Central memory CD8-positive, alpha-beta T cell (primary cell): ENCODE measurements around the gene MLPH.

Experiments used
- ATAC-seq: fragments of 150-1000 bp; cut with Tn5 transposase; replicated peaks from 2 replicates; pipeline ENCODE4 v1.10.0; 2022; ENCODE audit warnings: mild to moderate bottlenecking, moderate FRiP score, moderate number of reproducible peaks; ENCODE audit not compliant: poor library complexity, severe bottlenecking; ENCODE audit errors: extremely low read depth
- DNase-seq, 2 donors: peaks; one replicate each; pipeline ENCODE4 v3.0.0; 2021; ENCODE audit warnings: low spot score in 2 of 2
- H3K27ac Mint-ChIP-seq: one replicate; pipeline ENCODE4 v1.8.0; 2022; ENCODE audit warnings: low read depth, mild to moderate bottlenecking, moderate library complexity, mixed read lengths
- H3K27me3 Mint-ChIP-seq: one replicate; pipeline ENCODE4 v1.8.0; 2022; ENCODE audit warnings: mixed read lengths
- H3K36me3 Mint-ChIP-seq: one replicate; pipeline ENCODE4 v1.8.0; 2022; ENCODE audit warnings: mild to moderate bottlenecking, moderate library complexity, mixed read lengths; ENCODE audit not compliant: insufficient read depth
- H3K4me1 Mint-ChIP-seq: one replicate; pipeline ENCODE4 v1.8.0; 2022; ENCODE audit warnings: mixed read lengths
- H3K4me3 Mint-ChIP-seq: one replicate; pipeline ENCODE4 v1.8.0; 2022; ENCODE audit warnings: mild to moderate bottlenecking, moderate library complexity, mixed read lengths
- H3K9me3 Mint-ChIP-seq: one replicate; pipeline ENCODE4 v1.8.0; 2022; ENCODE audit warnings: mixed read lengths

MLPH gene

GRCh38 chr2:237599465-237600110 lies 112.5 kb downstream of the MLPH start:
- H3K27me3 Mint-ChIP-seq, result no peaks in the 10 kb centered on the region
- DNase-seq (no peak), ATAC-seq (no peak)
- no peaks in the 10 kb centered on the region for H3K36me3 Mint-ChIP-seq
- peak overlapping the region; percentile 41 for H3K27ac Mint-ChIP-seq
- H3K9me3 Mint-ChIP-seq, result no peaks in the 10 kb centered on the region
- no peak overlapping the region for H3K4me3 Mint-ChIP-seq
- peaks cover 20% of the 10 kb centered on the region for H3K4me1 Mint-ChIP-seq

GRCh38 chr2:237600205-237600846 lies 113.3 kb downstream of the MLPH start:
- Mint-ChIP-seq H3K27ac (peak overlapping the region; percentile 41), H3K4me3 (no peak overlapping the region), H3K27me3 (no peaks in the 10 kb centered on the region), H3K4me1 (peaks cover 20% of the 10 kb centered on the region), H3K9me3 (no peaks in the 10 kb centered on the region), H3K36me3 (no peaks in the 10 kb centered on the region)
- DNase-seq (no peak), ATAC-seq (no peak)

GRCh38 chr2:237601453-237602116 lies 114.5 kb downstream of the MLPH start:
- Mint-ChIP-seq H3K27ac (no peak overlapping the region), H3K27me3 (no peaks in the 10 kb centered on the region), H3K4me1 (peaks cover 20% of the 10 kb centered on the region)

GRCh38 chr2:237602409-237602808 lies 115.4 kb downstream of the MLPH start:
- ATAC-seq (no peak), DNase-seq (no peak)
- no peak overlapping the region for H3K27ac Mint-ChIP-seq
- peaks cover 5% of the 10 kb centered on the region for H3K27me3 Mint-ChIP-seq
- peaks cover 20% of the 10 kb centered on the region for H3K4me1 Mint-ChIP-seq
- H3K4me3 Mint-ChIP-seq, result no peak overlapping the region
- no peaks in the 10 kb centered on the region for H3K36me3 Mint-ChIP-seq
- H3K9me3 Mint-ChIP-seq, result no peaks in the 10 kb centered on the region

More at GRCh38 chr2:237601453-237602116, 114.5 kb downstream of the MLPH start:
- H3K4me3 Mint-ChIP-seq, result no peak overlapping the region
- no peaks in the 10 kb centered on the region for H3K36me3 Mint-ChIP-seq
- no peaks in the 10 kb centered on the region for H3K9me3 Mint-ChIP-seq
- no peak for DNase-seq
- ATAC-seq, result no peak

GRCh38 chr2:237603049-237603717 lies 116.1 kb downstream of the MLPH start:
- ATAC-seq (no peak), DNase-seq (no peak)
- H3K27me3 Mint-ChIP-seq, result peaks cover 13% of the 10 kb centered on the region
- H3K36me3 Mint-ChIP-seq, result no peaks in the 10 kb centered on the region
- H3K4me1 Mint-ChIP-seq, result peaks cover 15% of the 10 kb centered on the region
- H3K9me3 Mint-ChIP-seq, result no peaks in the 10 kb centered on the region
- peak overlapping the region; percentile 50 for H3K4me3 Mint-ChIP-seq
- peak overlapping the region; percentile 73 for H3K27ac Mint-ChIP-seq

- Mint-ChIP-seq H3K36me3 (no peaks in the 10 kb centered on the region), H3K27me3 (peaks cover 19% of the 10 kb centered on the region), H3K4me1 (peaks cover 15% of the 10 kb centered on the region), H3K9me3 (no peaks in the 10 kb centered on the region), H3K4me3 (peak overlapping the region; percentile 50), H3K27ac (peak overlapping the region; percentile 73)
- DNase-seq (peak; percentile 37 to 48), ATAC-seq (peak; percentile 97)
Observed at GRCh38 chr2:237603718-237604362, 116.8 kb downstream of the MLPH start.

- Mint-ChIP-seq H3K4me1 (peaks cover 15% of the 10 kb centered on the region), H3K36me3 (no peaks in the 10 kb centered on the region), H3K27ac (no peak overlapping the region), H3K27me3 (peaks cover 25% of the 10 kb centered on the region), H3K9me3 (no peaks in the 10 kb centered on the region), H3K4me3 (no peak overlapping the region)
- ATAC-seq (no peak), DNase-seq (no peak)
Observed at GRCh38 chr2:237604391-237604790, 117.3 kb downstream of the MLPH start.
